ENCODE data around the gene PGA4. TPM values are rescaled to one million over a fixed set of nuclear protein-coding genes. Genes with fewer than 3 reads are reported as not detected.

PGA4 gene
- total RNA-seq, 4 donors from 2014 or later, result 2.2 to 10.5 (median 8.6) TPM; not detected in 1

DNA sequence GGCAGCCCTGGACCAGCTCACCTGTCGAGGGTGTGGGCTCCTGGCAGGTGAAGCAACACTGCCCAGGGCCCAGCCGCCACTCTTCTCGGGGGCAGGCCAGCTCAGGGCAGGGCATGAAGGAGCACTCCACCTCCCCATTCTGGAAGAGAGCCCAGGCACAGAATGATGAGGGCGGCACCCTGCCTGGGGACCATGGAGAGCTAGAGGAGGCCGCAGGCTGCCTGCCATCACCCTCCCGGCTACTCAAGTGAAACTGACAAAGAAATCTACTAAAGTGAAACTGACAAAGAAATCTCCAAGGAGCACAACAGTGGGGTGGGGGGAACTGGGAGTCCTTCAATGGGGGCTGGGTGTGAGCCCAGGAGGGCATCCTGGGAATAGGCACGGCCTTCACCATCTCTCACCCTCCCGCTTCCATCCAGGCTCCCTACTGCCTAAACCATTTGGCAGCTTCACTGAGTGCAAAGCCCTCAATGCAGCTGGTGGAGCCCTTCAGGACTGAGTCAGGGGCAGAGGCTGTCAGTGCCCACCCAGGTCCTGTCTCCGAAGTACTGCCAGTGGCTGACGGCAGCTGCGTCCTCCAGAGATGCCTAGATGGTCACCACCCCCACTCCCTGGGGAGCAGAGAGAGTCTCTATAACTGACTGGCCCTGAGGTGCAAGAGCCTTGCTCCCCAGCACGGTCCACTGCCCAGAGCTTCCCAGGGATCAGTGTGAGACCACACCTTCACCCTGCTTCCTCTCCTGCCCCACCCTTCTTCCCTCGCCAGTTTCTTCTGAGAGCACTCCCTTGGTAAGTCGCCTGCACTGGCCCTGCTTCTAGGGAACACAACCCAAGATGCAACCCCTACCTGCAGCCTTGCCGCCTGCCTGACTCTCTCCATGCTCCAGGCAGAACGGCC is 51.3 kb downstream of the PGA4 start:
- TF ChIP-seq EP300 (IDR thresholded peaks at IDR 0.05), result no peak
- TF ChIP-seq POLR2A (IDR thresholded peaks at IDR 0.05), result no peak
- TF ChIP-seq, protein P1, sequence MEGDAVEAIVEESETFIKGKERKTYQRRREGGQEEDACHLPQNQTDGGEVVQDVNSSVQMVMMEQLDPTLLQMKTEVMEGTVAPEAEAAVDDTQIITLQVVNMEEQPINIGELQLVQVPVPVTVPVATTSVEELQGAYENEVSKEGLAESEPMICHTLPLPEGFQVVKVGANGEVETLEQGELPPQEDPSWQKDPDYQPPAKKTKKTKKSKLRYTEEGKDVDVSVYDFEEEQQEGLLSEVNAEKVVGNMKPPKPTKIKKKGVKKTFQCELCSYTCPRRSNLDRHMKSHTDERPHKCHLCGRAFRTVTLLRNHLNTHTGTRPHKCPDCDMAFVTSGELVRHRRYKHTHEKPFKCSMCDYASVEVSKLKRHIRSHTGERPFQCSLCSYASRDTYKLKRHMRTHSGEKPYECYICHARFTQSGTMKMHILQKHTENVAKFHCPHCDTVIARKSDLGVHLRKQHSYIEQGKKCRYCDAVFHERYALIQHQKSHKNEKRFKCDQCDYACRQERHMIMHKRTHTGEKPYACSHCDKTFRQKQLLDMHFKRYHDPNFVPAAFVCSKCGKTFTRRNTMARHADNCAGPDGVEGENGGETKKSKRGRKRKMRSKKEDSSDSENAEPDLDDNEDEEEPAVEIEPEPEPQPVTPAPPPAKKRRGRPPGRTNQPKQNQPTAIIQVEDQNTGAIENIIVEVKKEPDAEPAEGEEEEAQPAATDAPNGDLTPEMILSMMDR (IDR thresholded peaks at IDR 0.05), result no peak
- WGBS, 2 donors, result 75 to 79% methylated on average over 15 of the region's 16 CpGs
- H3K27ac ChIP-seq, result no peak overlapping the region
- DNase-seq (ENCODE audit: low spot score in 2 of 2), result no peak
- H3K4me1 ChIP-seq, result no peaks in the 10 kb centered on the region
- no peaks in the 10 kb centered on the region for H3K27me3 ChIP-seq
- H3K36me3 ChIP-seq, result no peaks in the 10 kb centered on the region
- H3K4me3 ChIP-seq, result no peak overlapping the region
- no peaks in the 10 kb centered on the region for H3K9me3 ChIP-seq

DNA sequence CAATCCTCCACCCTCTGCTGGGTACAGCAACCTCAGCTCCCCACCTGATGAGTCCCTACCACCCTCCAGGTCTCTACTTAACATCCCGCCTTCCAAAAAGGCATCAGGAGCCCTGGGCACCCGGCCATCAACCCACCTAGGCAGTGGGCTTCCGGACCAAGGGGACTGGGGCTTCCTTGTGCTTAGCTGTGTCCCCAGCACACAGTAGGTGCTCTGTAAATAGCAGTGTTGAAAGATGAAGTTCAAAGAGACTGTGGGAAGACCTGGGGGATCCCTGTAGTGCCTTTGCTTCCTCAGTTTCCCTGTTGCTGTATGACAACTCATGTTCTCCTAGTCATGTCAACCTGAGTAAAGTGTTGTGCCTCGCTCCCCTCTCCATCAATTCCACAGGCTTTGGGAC is 51.9 kb downstream of the PGA4 start:
- no peak for TF ChIP-seq POLR2A (IDR thresholded peaks at IDR 0.05)
- no peak for TF ChIP-seq EP300 (IDR thresholded peaks at IDR 0.05)
- TF ChIP-seq, protein P1 (IDR thresholded peaks at IDR 0.05), result no peak
- Histone ChIP-seq H3K27ac (no peak overlapping the region), H3K4me1 (no peaks in the 10 kb centered on the region), H3K4me3 (no peak overlapping the region), H3K9me3 (no peaks in the 10 kb centered on the region), H3K36me3 (no peaks in the 10 kb centered on the region), H3K27me3 (no peaks in the 10 kb centered on the region)
- no peak for DNase-seq (ENCODE audit: low spot score in 2 of 2)
- WGBS, 2 donors, result 96 to 98% methylated on average over 4 of the region's 4 CpGs

DNA sequence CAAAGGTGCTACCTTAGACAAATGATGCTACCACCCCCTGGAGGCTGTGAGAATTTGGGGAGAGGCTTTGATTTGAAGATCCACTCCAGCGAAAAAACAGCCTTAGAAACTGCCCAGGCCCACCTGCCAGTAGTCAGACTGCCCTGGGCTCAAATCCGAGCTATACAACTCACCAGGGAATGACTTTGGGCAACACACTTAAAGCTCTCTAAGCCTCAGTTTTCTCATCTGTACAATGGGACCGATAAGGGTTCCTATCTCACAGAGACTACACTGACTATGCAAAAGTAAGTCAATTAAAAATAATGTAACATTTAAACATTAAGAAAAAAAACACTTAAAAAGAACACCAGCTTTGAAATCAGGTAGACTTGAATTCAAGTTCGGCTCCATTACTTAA is 53.0 kb downstream of the PGA4 start:
- no peaks in the 10 kb centered on the region for H3K4me1 ChIP-seq

DNA sequence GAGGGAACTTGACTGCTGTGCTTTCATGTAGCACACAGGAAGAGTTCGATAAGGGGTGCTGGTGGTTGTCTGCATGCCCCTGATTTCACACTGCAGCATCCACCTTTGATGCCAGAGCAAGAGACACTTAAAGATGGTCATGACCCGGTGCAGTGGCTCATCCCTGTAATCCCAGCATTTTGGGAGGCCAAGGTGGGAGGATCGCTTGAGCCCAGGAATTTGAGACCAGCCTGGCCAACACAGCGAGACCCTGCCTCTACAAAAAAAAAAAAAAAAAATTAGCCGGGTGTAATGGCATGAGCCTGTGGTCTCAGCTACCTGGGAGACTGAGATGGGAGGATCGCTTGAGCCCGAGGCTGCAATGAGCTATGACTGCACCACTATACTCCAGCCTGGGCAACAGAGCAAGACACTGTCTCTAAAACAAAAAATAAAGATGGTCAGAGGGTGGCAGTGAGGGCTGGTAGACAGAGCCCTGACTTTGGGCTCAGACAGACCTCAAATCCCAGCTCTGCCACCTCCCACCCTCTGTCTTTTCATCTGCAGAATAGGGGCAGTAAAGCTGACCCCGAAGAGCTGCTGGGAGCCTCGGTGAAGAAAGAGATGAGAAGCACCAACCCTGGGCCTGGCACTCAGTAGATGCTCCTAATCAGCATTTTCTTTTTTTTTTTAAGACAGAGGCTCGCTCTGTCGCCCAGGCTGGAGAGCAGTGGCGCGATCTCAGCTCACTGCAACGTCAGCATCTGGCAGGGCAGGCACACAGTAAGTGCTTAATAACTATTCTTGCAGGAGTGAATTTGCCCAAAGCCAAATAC is 55.2 kb downstream of the PGA4 start:
- H3K36me3 ChIP-seq, result peaks cover 0 to 6% (median 0%) of the 10 kb centered on the region in 3 donors
- H3K9me3 ChIP-seq, result no peaks in the 10 kb centered on the region
- 69 to 70% methylated on average over 14 of the region's 14 CpGs for WGBS, 2 donors
- peaks cover 0 to 14% (median 0%) of the 10 kb centered on the region in 4 donors for H3K4me1 ChIP-seq
- H3K27ac ChIP-seq, result no peak overlapping the region
- no peak overlapping the region for H3K4me3 ChIP-seq
- TF ChIP-seq EP300 (IDR thresholded peaks at IDR 0.05) (no peak), POLR2A (IDR thresholded peaks at IDR 0.05) (no peak)
- TF ChIP-seq, protein P1 (IDR thresholded peaks at IDR 0.05), result no peak
- no peak for DNase-seq (ENCODE audit: low spot score in 2 of 2)
- H3K27me3 ChIP-seq, result no peaks in the 10 kb centered on the region

More for the DNA sequence above, 53.0 kb downstream of the PGA4 start:
- H3K4me3 ChIP-seq, result no peak overlapping the region
- no peak overlapping the region for H3K27ac ChIP-seq
- no peaks in the 10 kb centered on the region for H3K9me3 ChIP-seq
- TF ChIP-seq EP300 (IDR thresholded peaks at IDR 0.05) (no peak), POLR2A (IDR thresholded peaks at IDR 0.05) (no peak)
- TF ChIP-seq, protein P1 (IDR thresholded peaks at IDR 0.05), result no peak
- no peak for DNase-seq (ENCODE audit: low spot score in 2 of 2)
- no peaks in the 10 kb centered on the region for H3K27me3 ChIP-seq
- WGBS, 2 donors, result 92 to 94% methylated on average over 4 of the region's 4 CpGs
- H3K36me3 ChIP-seq, result no peaks in the 10 kb centered on the region

Data from tibial nerve (tissue), 4 donors.